ENCODE measurements around the gene RASSF1.

- TF ChIP-seq PKNOX1 (IDR thresholded peaks at IDR 0.05) (no peak), SP1 (IDR thresholded peaks at IDR 0.05) (no peak), BHLHE40 (IDR thresholded peaks at IDR 0.05; ENCODE audit: borderline replicate concordance) (no peak), FOXK2 (IDR thresholded peaks at IDR 0.05) (no peak), FOXA1 (IDR thresholded peaks at IDR 0.05) (no peak)
These were observed 40.7 kb upstream of the RASSF1 start for GRCh38 chr3:50381383-50381782.

Data from HEK293T (cell line).